Glomerular endothelial cell (primary cell): ENCODE data around the gene KLHL21. TPM values are rescaled to one million over a fixed set of nuclear protein-coding genes. Genes with fewer than 3 reads are reported as not detected.
"Not testable (repeated sequence)": the region's sequence is repeated elsewhere in the genome, so short reads cannot be mapped to it uniquely, and the experiment has no call there.

Experiments
- DNase-seq: peaks from one replicate; pipeline ENCODE4 v3.0.0-alpha.2; 2011; ENCODE audit warnings: low read depth, low spot score; ENCODE audit errors: extremely low read depth
- total RNA-seq: library from RNA; depleted of rRNA; stranded (reverse); fragments of >200 nt; gene quantifications from 2 replicates; pipeline ENCODE4 v1.2.3, GENCODE V29; 2015

KLHL21 gene
- total RNA-seq, 1 donor from 2014 or later, result 31.5 TPM

- DNase-seq, result no peak
Measured at GRCh38 chr1:6600410-6601048, 2.1 kb downstream of the KLHL21 start.

GRCh38 chr1:6599991-6600390 lies 2.7 kb downstream of the KLHL21 start:
- DNase-seq, result not testable (repeated sequence)

DNA sequence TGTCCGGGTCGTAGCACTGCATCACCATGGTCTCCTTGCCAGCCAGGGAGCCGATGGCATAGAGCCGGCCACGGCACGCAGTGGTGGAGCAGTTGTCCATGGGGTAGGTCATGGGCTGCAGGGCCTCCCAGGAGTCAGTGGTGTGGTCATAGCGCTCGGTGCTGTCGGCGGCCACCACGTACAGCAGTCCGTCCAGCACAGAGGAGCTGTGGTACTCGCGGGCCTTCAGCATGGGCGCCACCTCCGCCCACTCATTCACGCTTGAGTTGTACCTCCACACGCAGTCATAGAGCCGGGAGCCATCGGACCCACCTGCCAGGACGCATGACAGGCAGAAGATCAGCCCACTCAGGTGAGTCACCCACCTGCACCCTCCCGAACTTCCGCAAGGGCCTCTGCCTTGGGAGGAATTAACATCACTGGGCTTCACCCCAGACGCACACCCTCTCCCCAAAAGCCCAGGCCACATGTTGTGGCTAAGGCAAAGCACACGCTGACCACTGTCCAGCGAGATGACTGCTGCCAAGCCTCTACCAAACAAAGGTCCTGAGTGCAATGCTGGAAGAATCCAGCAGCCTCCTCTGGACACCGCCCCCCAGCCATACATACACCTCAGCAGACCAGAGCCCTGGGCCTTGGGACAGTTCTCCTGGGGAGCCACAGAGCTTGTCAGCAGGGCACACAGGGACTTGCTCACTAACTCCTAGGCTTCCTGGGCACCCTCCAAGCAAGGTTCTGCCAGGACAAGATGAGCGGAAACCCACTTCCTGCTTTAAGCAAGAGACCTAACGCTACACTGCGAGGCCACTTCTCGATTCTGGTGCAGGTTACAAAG lies 3.3 kb downstream of the KLHL21 start:
- DNase-seq, result no peak

DNA sequence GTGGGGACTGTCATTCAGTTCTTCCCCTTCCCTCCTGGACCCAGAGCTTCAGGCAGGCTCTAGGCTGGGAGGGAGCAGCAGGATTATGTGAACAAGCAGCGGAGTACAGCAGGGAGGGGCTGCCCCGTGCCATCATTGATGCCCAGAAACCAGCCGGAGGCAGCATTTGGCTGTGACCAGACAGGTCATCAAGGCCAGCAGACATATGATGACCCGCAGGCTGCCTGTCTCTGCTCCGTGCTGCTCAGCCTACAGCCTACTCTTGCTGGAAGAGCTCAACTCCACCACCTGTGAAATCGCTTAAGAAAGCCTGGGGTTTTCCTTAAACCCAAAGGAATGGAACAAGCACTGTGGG lies 4.9 kb downstream of the KLHL21 start:
- DNase-seq, result no peak

GRCh38 chr1:6596886-6597776 lies 5.5 kb downstream of the KLHL21 start:
- DNase-seq, result no peak

GRCh38 chr1:6596351-6596750 lies 6.3 kb downstream of the KLHL21 start:
- DNase-seq, result no peak

DNA sequence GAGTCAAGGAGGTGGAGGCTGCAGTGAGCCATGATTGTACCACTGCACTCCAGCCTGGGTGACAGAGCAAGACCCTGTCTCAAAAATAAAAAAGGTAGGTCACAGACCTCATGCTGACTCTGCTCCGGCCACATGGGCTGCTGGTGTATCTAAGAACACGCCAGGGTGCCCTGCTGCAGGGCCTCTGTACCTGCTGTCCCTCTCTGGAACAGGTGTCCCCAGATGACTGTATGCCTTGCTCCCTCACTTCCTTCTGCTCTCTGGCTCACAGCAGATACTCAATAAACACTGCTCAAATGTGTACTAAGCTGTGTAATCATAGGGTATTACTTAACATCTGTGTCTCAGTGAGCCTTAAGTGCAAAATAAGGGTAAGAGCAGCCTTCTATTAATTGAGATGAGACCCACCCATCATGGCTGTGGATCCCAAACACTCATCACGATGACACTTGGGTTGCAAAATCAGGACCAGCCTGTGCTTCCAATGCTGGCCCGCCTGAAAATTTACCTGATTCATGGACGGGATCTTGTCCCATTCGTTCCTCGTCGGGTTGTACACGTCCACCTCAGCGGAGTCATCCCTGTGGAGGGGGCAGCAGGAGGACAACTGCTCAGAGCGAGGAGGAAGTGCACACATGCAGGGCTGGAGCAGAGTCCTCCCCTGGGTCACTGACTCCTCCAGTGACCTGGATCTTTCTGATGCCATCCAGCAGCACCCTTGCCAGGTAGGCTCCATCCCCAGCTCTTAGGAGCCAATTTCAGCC lies 7.5 kb downstream of the KLHL21 start:
- no peak for DNase-seq

DNA sequence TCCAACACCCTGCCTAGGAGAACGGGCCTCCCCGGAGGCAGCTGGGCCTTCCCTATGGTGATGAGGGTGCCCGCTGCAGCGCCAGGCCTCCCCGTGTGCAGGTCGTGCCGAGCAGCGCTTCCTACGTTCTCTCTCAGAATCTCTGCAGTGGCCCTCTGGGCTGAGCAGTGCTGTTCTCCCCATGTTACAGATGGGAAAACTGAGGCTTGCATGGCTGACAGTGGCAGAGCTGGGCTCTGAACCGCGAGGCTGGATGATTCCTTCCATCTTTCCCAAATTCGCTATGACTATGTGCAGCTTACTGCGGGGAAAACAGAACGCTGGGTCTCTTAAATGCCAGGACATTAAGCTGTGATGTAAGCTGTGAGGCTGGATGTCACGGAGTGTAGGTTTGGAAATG lies 8.9 kb downstream of the KLHL21 start:
- no peak for DNase-seq

DNA sequence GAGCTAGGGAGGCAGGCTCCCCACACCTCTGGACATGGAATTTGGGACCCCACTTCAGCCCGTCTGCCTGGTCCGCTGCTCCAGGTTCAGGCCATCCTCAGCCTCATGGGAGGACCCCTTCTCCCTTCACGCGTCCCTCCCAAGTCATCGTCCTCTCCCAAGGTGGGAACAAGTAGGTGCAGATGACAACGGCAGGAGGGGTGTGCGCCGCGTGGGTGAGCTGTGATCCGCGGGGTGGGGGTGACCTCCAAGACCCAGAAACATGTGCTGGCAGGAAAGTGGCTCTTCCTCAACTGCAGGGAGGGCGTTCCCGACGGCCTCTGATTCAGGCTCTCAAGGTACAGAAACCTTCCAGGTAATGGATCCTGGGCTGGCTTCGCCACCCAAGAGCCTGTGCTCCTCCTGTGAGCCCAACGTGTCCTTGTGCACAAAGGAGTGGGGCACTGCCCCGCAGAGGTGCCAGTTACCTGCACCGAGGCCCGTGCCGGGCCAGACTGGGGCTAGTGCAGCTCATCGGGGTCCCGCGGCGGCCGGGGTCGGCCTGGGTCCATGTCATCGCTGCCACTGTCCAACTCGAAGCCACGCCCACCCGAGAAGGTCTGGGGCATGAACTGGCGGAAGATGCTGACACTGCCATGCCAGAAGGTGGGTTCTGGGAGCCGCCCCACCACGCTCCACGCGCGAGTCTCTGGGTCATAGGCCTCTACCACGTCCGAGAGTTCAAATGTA lies 9.6 kb downstream of the KLHL21 start:
- DNase-seq, result no peak

GRCh38 chr1:6592441-6592840 lies 10.2 kb downstream of the KLHL21 start:
- no peak for DNase-seq

DNA sequence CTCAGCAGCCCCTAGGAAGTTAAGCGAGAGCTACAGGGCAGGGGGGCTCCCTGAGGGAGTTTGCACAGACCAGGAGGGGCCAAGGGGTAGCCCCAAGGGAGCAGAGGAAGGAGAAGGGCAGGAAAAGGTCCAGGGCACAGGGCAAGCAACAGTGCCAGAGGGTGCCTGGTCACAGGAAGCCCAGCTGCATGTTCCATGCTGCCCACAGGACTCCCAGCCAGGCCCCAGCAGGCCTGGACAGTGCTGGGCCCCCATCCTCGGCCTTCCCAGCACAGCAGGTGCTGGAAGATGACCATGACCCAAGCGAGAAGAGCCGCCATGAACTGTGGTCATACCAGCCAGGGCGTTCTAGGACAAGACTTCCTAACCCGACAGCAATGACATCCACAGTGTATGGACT lies 11.0 kb downstream of the KLHL21 start:
- no peak for DNase-seq

GRCh38 chr1:6591222-6591621 lies 11.4 kb downstream of the KLHL21 start:
- DNase-seq, result no peak

DNA sequence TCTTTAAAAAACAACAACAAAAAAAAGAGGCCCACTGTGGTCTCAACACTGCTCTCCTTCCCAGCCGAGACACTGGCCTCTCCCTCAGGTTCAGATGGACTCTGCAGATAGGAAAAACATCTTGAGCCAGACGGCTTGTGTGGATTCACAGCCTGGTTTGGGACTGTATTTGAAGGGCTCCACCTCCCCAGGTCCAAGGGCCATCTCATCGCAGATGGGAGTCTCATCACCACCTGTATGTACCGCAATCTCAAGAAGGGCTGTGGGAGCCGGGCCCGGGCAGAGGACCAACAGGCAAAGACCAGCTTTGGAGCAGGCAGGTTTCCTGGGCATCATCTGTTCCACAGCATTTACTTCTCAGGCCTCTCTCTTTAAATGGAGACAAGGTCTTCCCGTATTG lies 12.6 kb downstream of the KLHL21 start:
- no peak for DNase-seq

- DNase-seq, result no peak
Measured at GRCh38 chr1:6588893-6589520, 13.7 kb downstream of the KLHL21 start.

DNA sequence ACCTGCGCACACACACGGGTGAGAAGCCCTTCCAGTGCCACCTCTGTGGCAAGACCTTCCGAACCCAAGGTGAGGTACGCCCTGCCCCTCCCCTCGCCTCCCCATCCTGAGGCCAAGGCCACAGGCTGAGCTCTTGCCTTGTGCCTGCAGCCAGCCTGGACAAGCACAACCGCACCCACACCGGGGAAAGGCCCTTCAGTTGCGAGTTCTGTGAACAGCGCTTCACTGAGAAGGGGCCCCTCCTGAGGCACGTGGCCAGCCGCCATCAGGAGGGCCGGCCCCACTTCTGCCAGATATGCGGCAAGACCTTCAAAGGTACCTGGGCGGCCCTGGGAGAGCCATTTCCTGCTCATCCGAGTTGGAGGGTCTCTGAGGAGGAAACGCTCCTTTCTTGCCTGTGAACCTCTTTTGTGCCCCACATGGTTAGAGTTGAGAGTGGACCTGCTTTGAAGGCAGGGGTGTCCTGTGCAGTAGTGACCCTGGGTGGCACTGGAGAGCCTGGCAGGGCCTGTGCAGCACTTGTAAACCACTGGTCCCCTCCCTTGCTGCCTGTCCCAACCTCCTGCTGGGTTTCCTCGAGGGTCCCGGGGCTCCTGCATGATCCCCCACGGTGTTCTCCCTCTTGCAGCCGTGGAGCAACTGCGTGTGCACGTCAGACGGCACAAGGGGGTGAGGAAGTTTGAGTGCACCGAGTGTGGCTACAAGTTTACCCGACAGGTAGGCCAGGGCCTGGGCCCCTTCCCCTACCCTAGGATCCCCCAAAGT lies 14.4 kb downstream of the KLHL21 start:
- no peak for DNase-seq

- DNase-seq, result no peak
Measured at GRCh38 chr1:6587261-6588005, 15.2 kb downstream of the KLHL21 start.

GRCh38 chr1:6586404-6586816 lies 16.3 kb downstream of the KLHL21 start:
- no peak for DNase-seq

GRCh38 chr1:6585841-6586240 lies 16.8 kb downstream of the KLHL21 start:
- no peak for DNase-seq
